HCT116 (cell line): Measurements from ENCODE around the gene RUNX2. TPM values are rescaled to one million over a fixed set of nuclear protein-coding genes. Genes with fewer than 3 reads are reported as not detected.

Experiments used
- ATAC-seq: fragments of 200-7000 bp; cut with Tn5 transposase; 2 replicates; pipeline ENCODE4 v1.9.1; 2020; ENCODE audit warnings: mild to moderate bottlenecking, moderate library complexity
- BruUV-seq: library from RNA; stranded (reverse); fragments of 400-500 nt; replicated peaks from 2 replicates; lab custom pipeline; 2021; lab: Mats Ljungman, UMichigan
- CTCF ChIA-PET: fragments of 300-600 bp; sonication (Branson Sonifier 250); formaldehyde crosslinking; loops from one replicate; lab custom pipeline; 2021; ENCODE audit warnings: antibody characterized with exemption; lab: Charles Lee
- POLR2A ChIA-PET: fragments of 300-600, 350-600 bp; sonication (Branson Sonifier 250); formaldehyde crosslinking; loops from one replicate; lab custom pipeline; 2021; ENCODE audit warnings: antibody characterized with exemption; lab: Charles Lee
- RAD21 ChIA-PET, 2 experiments: fragments of 300-600 bp; sonication (Branson Sonifier 250); formaldehyde crosslinking; loops; one replicate each; lab custom pipeline; 2023; ENCODE audit warnings: low total read pairs in 2 of 2; ENCODE audit not compliant: uncharacterized antibody in 2 of 2, unreplicated experiment in 2 of 2, low non-redundant PET in 1 of 2; lab: Charles Lee
- DNase-seq: peaks from one replicate; pipeline ENCODE4 v3.0.0-alpha.2; 2010; ENCODE audit warnings: low read depth, low spot score
- H2AFZ ChIP-seq: fragments of 200-600 bp; shearing (Covaris generic), sonication (generic); 2 replicates; pipeline ENCODE4 v1.6.1; 2017; ENCODE audit warnings: low read depth, mixed run types, mixed read lengths, antibody characterized with exemption, low read length; ENCODE audit not compliant: poor library complexity, severe bottlenecking
- H3K27ac ChIP-seq: 2 replicates; pipeline ENCODE4 v1.5.1; 2012; ENCODE audit warnings: low read depth, low read length
- H3K27me3 ChIP-seq: fragments of 200-600 bp; sonication (generic); 2 replicates; pipeline ENCODE4 v1.6.1; 2016; ENCODE audit warnings: mixed run types, low read length, mixed read lengths; ENCODE audit not compliant: insufficient read depth
- H3K36me3 ChIP-seq, 2 experiments: fragments of 200-500 bp in 1 of 2; fragments of 200-600 bp in 1 of 2; sonication (Bioruptor generic) in 1 of 2; sonication (generic) in 1 of 2; 2 replicates each; pipeline versions ENCODE4 v1.5.1 to v1.6.1; 2014 to 2016; ENCODE audit warnings: low read length in 2 of 2, inconsistent platforms in 1 of 2, mixed read lengths in 1 of 2, mixed run types in 1 of 2; ENCODE audit not compliant: insufficient read depth in 2 of 2, control insufficient read depth in 1 of 2
- H3K4me1 ChIP-seq, 2 experiments: fragments of 200-600 bp in 1 of 2; sonication (generic) in 1 of 2; 2 replicates each; pipeline versions ENCODE4 v1.5.1 to v1.6.1; 2012 to 2017; ENCODE audit warnings: low read length in 2 of 2, inconsistent platforms in 1 of 2, mild to moderate bottlenecking in 1 of 2, mixed read lengths in 1 of 2, mixed run types in 1 of 2, moderate library complexity in 1 of 2; ENCODE audit not compliant: insufficient read depth in 2 of 2, control insufficient read depth in 1 of 2
- H3K4me2 ChIP-seq: fragments of 200-600 bp; sonication (generic); 2 replicates; pipeline ENCODE4 v1.6.1; 2017; ENCODE audit warnings: mixed run types, low read length, mixed read lengths
- H3K4me3 ChIP-seq, 2 experiments: fragments of 200-600 bp in 1 of 2; sonication (generic) in 1 of 2; replicated peaks in 1 of 2; 2 replicates each; pipeline ENCODE4 v1.5.1; 2011 to 2016; ENCODE audit warnings: low read length in 2 of 2, control low read depth in 1 of 2, low read depth in 1 of 2, mild to moderate bottlenecking in 1 of 2, mixed read lengths in 1 of 2, mixed run types in 1 of 2
- H3K79me2 ChIP-seq: fragments of 200-600 bp; sonication (generic); 2 replicates; pipeline ENCODE4 v1.6.1; 2017; ENCODE audit warnings: mild to moderate bottlenecking, mixed run types, low read length, moderate library complexity, mixed read lengths; ENCODE audit not compliant: insufficient read depth
- H3K9ac ChIP-seq: fragments of 200-600 bp; sonication (generic); 2 replicates; pipeline ENCODE4 v1.6.1; 2016; ENCODE audit warnings: low read length, mixed read lengths
- H3K9me2 ChIP-seq: fragments of 200-600 bp; sonication (generic), shearing (Covaris generic); 2 replicates; pipeline ENCODE4 v1.6.1; 2017; ENCODE audit warnings: mixed run types, mild to moderate bottlenecking, moderate library complexity; ENCODE audit not compliant: insufficient read depth
- H3K9me3 ChIP-seq, 2 experiments: fragments of 200-500 bp in 1 of 2; fragments of 200-600 bp in 1 of 2; sonication (Bioruptor generic) in 1 of 2; sonication (generic) in 1 of 2; 2 replicates each; pipeline ENCODE4 v1.6.1; 2014 to 2017; ENCODE audit warnings: low read length in 2 of 2, mixed read lengths in 2 of 2, inconsistent platforms in 1 of 2, low read depth in 1 of 2, mild to moderate bottlenecking in 1 of 2, mixed run types in 1 of 2, moderate library complexity in 1 of 2; ENCODE audit not compliant: control insufficient read depth in 1 of 2, insufficient read depth in 1 of 2
- H4K20me1 ChIP-seq: fragments of 200-600 bp; sonication (generic), shearing (Covaris generic); 2 replicates; pipeline ENCODE4 v1.6.1; 2017; ENCODE audit warnings: mixed run types, mild to moderate bottlenecking, moderate library complexity; ENCODE audit not compliant: insufficient read depth
- CEBPB ChIP-seq: IDR thresholded peaks from 2 replicates; pipeline ENCODE4 v1.6.1; 2012; ENCODE audit warnings: low read depth
- YY1 ChIP-seq: IDR thresholded peaks from 2 replicates; pipeline ENCODE4 v1.6.1; 2011; ENCODE audit warnings: low read length, low read depth, moderate library complexity, mild to moderate bottlenecking; ENCODE audit not compliant: insufficient replicate concordance; ENCODE audit errors: extremely low read depth
- ZBTB33 ChIP-seq: IDR thresholded peaks from 2 replicates; pipeline ENCODE4 v1.6.1; 2011; ENCODE audit warnings: mild to moderate bottlenecking, low read length, moderate library complexity; ENCODE audit not compliant: insufficient replicate concordance; ENCODE audit errors: extremely low read depth
- ZFX ChIP-seq: fragments of 450-650 bp; IDR thresholded peaks from 2 replicates; pipeline ENCODE4 v1.6.1; 2017
- ZNF274 ChIP-seq: fragments of 200-500 bp; sonication (Bioruptor generic); IDR thresholded peaks from 2 replicates; pipeline ENCODE4 v1.6.1; 2014; ENCODE audit warnings: mild to moderate bottlenecking, low read depth, low read length, inconsistent platforms
- intact Hi-C: fragments of 100-400 bp; cut with micrococcal nuclease; formaldehyde crosslinking; loops from 2 replicates; pipeline ENCODE4 v1.10.0; 2022
- total RNA-seq: library from RNA; stranded (reverse); gene quantifications from one replicate; pipeline ENCODE4 v1.2.1, GENCODE V29; 2021; ENCODE audit not compliant: unreplicated experiment

RUNX2 gene
- total RNA-seq, 1 experiment from 2014 or later = 1.1 TPM

- no peak for TF ChIP-seq CEBPB
- H3K4me1 ChIP-seq = no peaks in the 10 kb centered on the region
- no peak for ATAC-seq
Observed at GRCh38 chr6:45351667-45352066, 23.5 kb downstream of the RUNX2 start.

GRCh38 chr6:45353654-45354053 is 25.5 kb downstream of the RUNX2 start:
- H3K9me2 ChIP-seq = no peaks in the 10 kb centered on the region
- ATAC-seq (no peak), DNase-seq (no peak)
- no peak overlapping the region for H3K27ac ChIP-seq
- H3K4me1 ChIP-seq = no peaks in the 10 kb centered on the region
- H3K9me3 ChIP-seq = no peaks in the 10 kb centered on the region
- H3K4me3 ChIP-seq = no peak overlapping the region
- intact Hi-C loops = no loop called here
- POLR2A ChIA-PET = no interaction called here
- no peak for TF ChIP-seq ZNF274
- no peak for TF ChIP-seq ZFX
- no peak for TF ChIP-seq YY1
- no peak for TF ChIP-seq ZBTB33
- H3K4me2 ChIP-seq = no peak overlapping the region
- no peak overlapping the region for H3K9ac ChIP-seq
- CTCF ChIA-PET = interaction anchor here (0.7 kb wide), 1 partner anchor 578 kb away, joined by 3 read pairs; no protein-coding TSS in a partner anchor
- H3K27me3 ChIP-seq = no peaks in the 10 kb centered on the region
- RAD21 ChIA-PET = no interaction called here
- H4K20me1 ChIP-seq = no peaks in the 10 kb centered on the region
- no peaks in the 10 kb centered on the region for H3K36me3 ChIP-seq
- H2AFZ ChIP-seq = no peak overlapping the region
- no TSS peak for BruUV-seq
- no peaks in the 10 kb centered on the region for H3K79me2 ChIP-seq

More at GRCh38 chr6:45351667-45352066, 23.5 kb downstream of the RUNX2 start:
- H4K20me1 ChIP-seq = no peaks in the 10 kb centered on the region
- H3K4me2 ChIP-seq = no peak overlapping the region
- ChIA-PET POLR2A (interaction anchor here (0.9 kb wide), 1 partner anchor 12 kb away, joined by 3 read pairs; no protein-coding TSS in a partner anchor), CTCF (interaction anchor here (1.4 kb wide), 1 partner anchor 12 kb away, joined by 3 read pairs; no protein-coding TSS in a partner anchor), RAD21 (no interaction called here)
- no peaks in the 10 kb centered on the region for H3K79me2 ChIP-seq
- no peaks in the 10 kb centered on the region for H3K36me3 ChIP-seq
- no peak overlapping the region for H3K4me3 ChIP-seq
- DNase-seq = no peak
- H2AFZ ChIP-seq = no peak overlapping the region
- H3K9ac ChIP-seq = no peak overlapping the region
- intact Hi-C loops = no loop called here
- no TSS peak for BruUV-seq
- H3K9me2 ChIP-seq = no peaks in the 10 kb centered on the region
- no peaks in the 10 kb centered on the region for H3K9me3 ChIP-seq
- no peak overlapping the region for H3K27ac ChIP-seq
- no peaks in the 10 kb centered on the region for H3K27me3 ChIP-seq
